Pancreas (tissue), 10 donors: Measurements from ENCODE around the gene THRSP. TPM values are rescaled to one million over a fixed set of nuclear protein-coding genes. Genes with fewer than 3 reads are reported as not detected.

Source experiments
- ATAC-seq, 4 donors: fragments of 200-7000 bp; cut with Tn5 transposase; one replicate each; pipeline versions ENCODE4 v1.8.0 to v1.9.1; 2020; ENCODE audit warnings: mild to moderate bottlenecking in 4 of 4, moderate library complexity in 4 of 4
- DNase-seq, 6 donors: peaks; one replicate each; pipeline ENCODE4 v3.0.0-alpha.2; 2020
- FAIRE-seq: peaks from 2 replicates; lab custom pipeline; 2012; peaks lifted over from hg19 to GRCh38; lab: Jason Lieb, UNC
- H3K27ac ChIP-seq, 4 donors: fragments of 200-600 bp; sonication (generic); 1 replicate in 3 of 4; 2 replicates in 1 of 4; pipeline versions ENCODE4 v1.5.0 to v1.8.0; 2020
- H3K27me3 ChIP-seq, 4 donors: fragments of 200-600 bp; one replicate each; pipeline ENCODE4 v1.8.0; 2021
- H3K36me3 ChIP-seq, 3 donors: fragments of 200-600 bp; sonication (generic) in 1 of 3; one replicate each; pipeline versions ENCODE4 v1.5.0 to v1.8.0; 2020 to 2021
- H3K4me1 ChIP-seq, 3 donors: fragments of 200-600 bp; one replicate each; pipeline ENCODE4 v1.8.0; 2021
- H3K4me3 ChIP-seq, 4 donors: fragments of 200-600 bp; sonication (generic) in 2 of 4; one replicate each; pipeline versions ENCODE4 v1.5.0 to v1.8.0; 2020 to 2021
- H3K9me3 ChIP-seq, 4 donors: fragments of 200-600 bp; one replicate each; pipeline ENCODE4 v1.8.0; 2021
- WGBS, 2 donors: extraction: QIAGEN DNeasy Blood & Tissue Kit; methylation state at CpG; one replicate each; pipeline ENCODE4 v1.1.7; 2013; 5-methylcytosine and 5-hydroxymethylcytosine counted together
- intact Hi-C, 3 donors: fragments of 100-400 bp; cut with DNase I; formaldehyde crosslinking; loops; one replicate each; pipeline versions ENCODE4 v1.11.1 to v1.14.2; 2022
- polyA plus RNA-seq, 2 donors: library from polyadenylated mRNA; stranded (reverse); fragments of 200-250 nt; gene quantifications; one replicate each; pipeline ENCODE4 v1.2.3, GENCODE V29; 2013
- total RNA-seq, 6 donors: library from RNA; stranded (reverse); fragmentation: NEBNext Ultra II Directional in 4 of 6; extraction: Animal tissue kit (Norgen Biotek cat#: 25700) in 4 of 6; gene quantifications; one replicate each; pipeline versions ENCODE4 v1.2.1 to v1.2.4, GENCODE V29; 2021 to 2023
- TF ChIP-seq, protein P1 (sequence below), 4 donors: fragments of 200-600 bp; sonication (generic) in 3 of 4; IDR thresholded peaks; one replicate each; pipeline versions ENCODE4 v1.5.0 to v1.8.0; 2021; ENCODE audit warnings: antibody characterized with exemption in 4 of 4
- donor health status: healthy with polysubstance abuse.
- donor health status: DM: no; HTN: no; CAD: no; lungs with moderate emphysema.
- donor health status: DM: no; HTN: no; CAD: no.
- donor health status: control.
- donor health status: control.
- donor health status: Bipolar disorder and iron deficiency.
- donor health status: DM: yes; HTN: yes; CAD: no.
- donor health status: DM: no; HTN: no; CAD: no.
- donor health status: DM: no; HTN: no; CAD: no.
- donor health status: DM: yes; HTN: yes; CAD: no.

THRSP gene
- total and polyA plus RNA-seq, 8 donors = 0.63 to 9.2 (median 3.9) TPM; not detected in 4

GRCh38 chr11:78060533-78060932, 3.1 kb upstream of the THRSP start:
- Histone ChIP-seq H3K36me3 (no peaks in the 10 kb centered on the region), H3K4me1 (peaks cover 5 to 14% (median 8%) of the 10 kb centered on the region in 3 donors), H3K27ac (no peak overlapping the region), H3K27me3 (no peaks in the 10 kb centered on the region), H3K9me3 (no peaks in the 10 kb centered on the region), H3K4me3 (no peak overlapping the region)
- TF ChIP-seq, protein P1, sequence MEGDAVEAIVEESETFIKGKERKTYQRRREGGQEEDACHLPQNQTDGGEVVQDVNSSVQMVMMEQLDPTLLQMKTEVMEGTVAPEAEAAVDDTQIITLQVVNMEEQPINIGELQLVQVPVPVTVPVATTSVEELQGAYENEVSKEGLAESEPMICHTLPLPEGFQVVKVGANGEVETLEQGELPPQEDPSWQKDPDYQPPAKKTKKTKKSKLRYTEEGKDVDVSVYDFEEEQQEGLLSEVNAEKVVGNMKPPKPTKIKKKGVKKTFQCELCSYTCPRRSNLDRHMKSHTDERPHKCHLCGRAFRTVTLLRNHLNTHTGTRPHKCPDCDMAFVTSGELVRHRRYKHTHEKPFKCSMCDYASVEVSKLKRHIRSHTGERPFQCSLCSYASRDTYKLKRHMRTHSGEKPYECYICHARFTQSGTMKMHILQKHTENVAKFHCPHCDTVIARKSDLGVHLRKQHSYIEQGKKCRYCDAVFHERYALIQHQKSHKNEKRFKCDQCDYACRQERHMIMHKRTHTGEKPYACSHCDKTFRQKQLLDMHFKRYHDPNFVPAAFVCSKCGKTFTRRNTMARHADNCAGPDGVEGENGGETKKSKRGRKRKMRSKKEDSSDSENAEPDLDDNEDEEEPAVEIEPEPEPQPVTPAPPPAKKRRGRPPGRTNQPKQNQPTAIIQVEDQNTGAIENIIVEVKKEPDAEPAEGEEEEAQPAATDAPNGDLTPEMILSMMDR (IDR thresholded peaks at IDR 0.05) = no peak
- DNase-seq (no peak), FAIRE-seq (no peak), ATAC-seq (no peak)
- WGBS, 2 donors = 87 to 91% methylated on average over 8 of the region's 8 CpGs
- intact Hi-C loops = no loop called here

DNA sequence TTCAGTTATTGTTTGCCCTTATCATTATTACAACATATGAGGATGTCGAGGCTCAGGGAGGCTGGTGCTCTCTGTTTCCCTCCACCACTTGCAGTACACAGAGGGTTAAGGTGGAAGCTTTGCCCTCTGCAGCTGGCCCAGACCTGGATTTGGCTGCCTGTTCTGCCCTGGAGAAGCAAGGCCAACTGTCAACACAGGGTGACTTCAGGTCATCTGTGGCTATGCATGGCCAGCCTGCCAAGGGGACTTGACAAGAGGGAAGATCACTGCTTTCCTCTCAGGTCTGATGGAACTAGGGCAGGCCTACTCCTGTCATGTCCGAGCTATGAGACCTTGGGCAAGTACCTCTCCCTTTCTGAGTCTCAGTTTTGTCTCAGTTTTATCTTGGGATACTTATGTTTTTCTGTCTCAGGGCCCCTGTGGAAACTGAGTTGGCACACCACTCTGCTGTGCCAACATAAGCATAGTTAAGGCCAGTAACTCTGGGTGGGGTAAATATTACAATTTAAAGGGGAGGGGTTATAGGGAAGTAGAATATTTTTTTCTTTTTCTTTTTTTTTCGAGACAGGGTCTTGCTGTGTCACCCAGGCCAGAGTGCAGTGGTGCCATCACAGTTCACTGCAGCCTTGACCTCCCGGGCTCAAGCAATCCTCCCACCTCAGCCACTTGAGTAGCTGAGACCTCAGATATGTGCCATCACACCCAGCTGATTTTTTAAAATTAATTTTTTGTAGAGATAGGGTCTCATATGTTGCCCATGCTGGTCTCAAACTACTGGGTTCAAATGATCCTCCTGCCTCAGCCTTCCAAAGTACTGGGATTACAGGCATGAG, 2.4 kb upstream of the THRSP start:
- peaks cover 5 to 14% (median 8%) of the 10 kb centered on the region in 3 donors for H3K4me1 ChIP-seq
- peak; percentile 89 to 96 (median 94) for ATAC-seq
- intact Hi-C loops = no loop called here
- DNase-seq = peak; percentile 65 to 87 (median 74)
- peak overlapping the region in 3 of 4 donors; percentile 18 to 43 (median 36) for H3K27ac ChIP-seq
- no peak for FAIRE-seq
- 25 to 29% methylated on average over 4 of the region's 4 CpGs for WGBS, 2 donors
- H3K27me3 ChIP-seq = no peaks in the 10 kb centered on the region
- H3K36me3 ChIP-seq = no peaks in the 10 kb centered on the region
- no peak overlapping the region for H3K4me3 ChIP-seq
- TF ChIP-seq, protein P1 (IDR thresholded peaks at IDR 0.05) = no peak
- no peaks in the 10 kb centered on the region for H3K9me3 ChIP-seq

GRCh38 chr11:78061921-78062311, 1.7 kb upstream of the THRSP start:
- TF ChIP-seq, protein P1 (IDR thresholded peaks at IDR 0.05) = no peak
- peaks cover 5 to 14% (median 8%) of the 10 kb centered on the region in 3 donors for H3K4me1 ChIP-seq
- intact Hi-C loops = no loop called here
- no peaks in the 10 kb centered on the region for H3K27me3 ChIP-seq
- FAIRE-seq = no peak
- WGBS, 2 donors = 18 to 29% methylated on average over 3 to 4 of the region's 4 CpGs
- no peak for DNase-seq
- no peaks in the 10 kb centered on the region for H3K36me3 ChIP-seq
- H3K9me3 ChIP-seq = no peaks in the 10 kb centered on the region
- no peak overlapping the region for H3K4me3 ChIP-seq
- ATAC-seq = peak in 3 of 4 donors; percentile 17 to 34 (median 21)
- H3K27ac ChIP-seq = peak overlapping the region in 3 of 4 donors; percentile 18 to 43 (median 36)

GRCh38 chr11:78062671-78063070, 990 bp upstream of the THRSP start:
- FAIRE-seq = no peak

More at GRCh38 chr11:78062671-78063070, 990 bp upstream of the THRSP start:
- ATAC-seq (no peak), DNase-seq (no peak)
- WGBS, 2 donors = 75 to 79% methylated on average over 2 of the region's 2 CpGs
- H3K27ac ChIP-seq = no peak overlapping the region
- intact Hi-C loops = no loop called here
- H3K36me3 ChIP-seq = no peaks in the 10 kb centered on the region
- H3K4me1 ChIP-seq = peaks cover 5 to 14% (median 8%) of the 10 kb centered on the region in 3 donors
- no peaks in the 10 kb centered on the region for H3K27me3 ChIP-seq
- H3K9me3 ChIP-seq = no peaks in the 10 kb centered on the region
- no peak overlapping the region for H3K4me3 ChIP-seq
- TF ChIP-seq, protein P1 (IDR thresholded peaks at IDR 0.05) = no peak
